HG03175 (cell line): Measurements from ENCODE around the gene NR4A3.
"Not testable (repeated sequence)": the region's sequence is repeated elsewhere in the genome, so short reads cannot be mapped to it uniquely, and the experiment has no call there.

Experiments
- ATAC-seq: cut with Tn5 transposase; IDR thresholded peaks from one replicate; pipeline ENCODE4 v1.9.1; 2021; ENCODE audit warnings: mild to moderate bottlenecking, moderate library complexity; ENCODE audit not compliant: unreplicated experiment

The NR4A3 gene

DNA sequence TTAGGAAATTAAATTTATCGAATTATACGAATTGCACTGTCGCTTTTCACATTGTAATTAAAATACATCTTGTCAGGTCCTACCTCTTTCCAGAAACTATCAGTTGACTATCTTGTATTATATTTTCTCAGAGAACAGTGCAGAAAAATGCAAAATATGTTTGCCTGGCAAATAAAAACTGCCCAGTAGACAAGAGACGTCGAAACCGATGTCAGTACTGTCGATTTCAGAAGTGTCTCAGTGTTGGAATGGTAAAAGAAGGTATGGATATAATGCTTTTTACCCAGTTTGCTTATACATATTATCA is 10.8 kb downstream of the NR4A3 start:
- no peak for ATAC-seq

DNA sequence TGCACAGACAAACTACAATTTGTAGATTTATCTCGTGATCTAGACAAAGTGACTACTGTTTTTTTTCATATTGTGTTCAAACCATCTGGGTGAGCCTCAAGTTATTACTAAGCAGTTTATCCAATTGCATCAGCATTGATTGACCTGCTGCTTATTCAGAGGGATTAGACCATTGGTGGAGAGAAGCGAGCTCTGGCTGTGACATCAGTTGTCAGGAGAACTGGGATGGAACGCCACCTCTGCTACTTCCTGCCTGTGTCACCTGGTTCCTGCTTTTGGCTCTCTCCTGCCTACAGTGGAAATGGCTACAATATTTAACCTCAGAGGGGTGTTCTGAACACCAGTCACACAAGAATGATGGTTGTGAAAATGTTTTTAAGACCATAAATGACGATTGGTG is 12.1 kb downstream of the NR4A3 start:
- ATAC-seq = no peak

DNA sequence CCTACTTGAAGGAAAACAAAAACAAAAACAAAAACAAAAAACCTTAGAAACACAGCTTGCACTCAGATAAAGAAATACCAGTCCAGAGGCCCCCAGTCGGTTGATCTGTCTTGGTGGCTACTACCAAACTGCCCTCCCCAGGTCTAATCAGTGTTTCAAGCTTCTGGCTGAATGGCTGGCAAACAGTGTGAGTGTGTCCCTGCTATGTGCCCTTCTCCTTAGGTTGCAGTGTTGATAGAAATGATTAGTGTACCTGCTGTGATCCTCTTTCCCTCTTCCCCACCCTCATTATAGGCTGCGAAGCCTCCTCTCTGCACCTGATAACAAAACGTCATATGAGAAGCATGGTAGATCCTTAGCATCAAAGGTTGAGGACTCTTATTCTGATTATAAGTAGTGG is 12.8 kb downstream of the NR4A3 start:
- ATAC-seq = no peak

DNA sequence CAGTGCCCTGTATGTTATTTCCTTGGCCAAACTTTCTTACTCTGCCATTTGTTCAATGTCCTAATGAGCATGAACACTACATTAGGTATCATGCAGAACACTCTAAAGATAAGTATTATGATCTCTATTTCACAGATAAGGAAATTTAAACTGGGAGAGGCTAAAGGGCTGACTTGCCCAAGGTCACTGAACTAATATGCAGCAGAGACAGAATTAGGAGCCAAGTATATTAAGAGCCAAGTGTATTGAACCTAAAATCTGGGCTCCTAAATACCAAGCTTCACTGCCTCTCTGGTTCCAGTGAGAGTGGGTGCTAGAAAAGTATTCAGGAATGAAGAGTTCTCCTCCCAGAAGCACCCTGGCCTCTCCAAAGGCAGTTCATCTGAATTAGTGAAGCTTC is 13.5 kb downstream of the NR4A3 start:
- ATAC-seq = no peak

DNA sequence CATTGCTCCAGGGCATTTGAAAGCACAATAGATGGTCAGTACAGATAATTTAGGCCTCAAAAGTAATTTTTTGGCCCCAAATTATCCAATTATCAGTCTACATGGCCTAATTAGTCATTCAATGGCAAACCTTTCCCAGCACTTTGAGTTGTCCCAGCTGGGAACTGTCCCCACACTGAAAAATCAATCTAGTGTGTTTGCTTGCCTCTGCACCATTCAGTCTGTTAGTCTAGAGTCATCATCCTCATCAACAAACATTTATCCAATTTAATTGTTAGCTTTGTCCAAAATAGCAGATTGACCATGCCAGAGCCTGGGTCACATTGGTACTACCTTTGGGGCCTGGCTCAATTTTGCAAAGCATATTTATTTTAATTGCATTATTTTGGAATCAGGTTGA is 13.9 kb downstream of the NR4A3 start:
- ATAC-seq = no peak

DNA sequence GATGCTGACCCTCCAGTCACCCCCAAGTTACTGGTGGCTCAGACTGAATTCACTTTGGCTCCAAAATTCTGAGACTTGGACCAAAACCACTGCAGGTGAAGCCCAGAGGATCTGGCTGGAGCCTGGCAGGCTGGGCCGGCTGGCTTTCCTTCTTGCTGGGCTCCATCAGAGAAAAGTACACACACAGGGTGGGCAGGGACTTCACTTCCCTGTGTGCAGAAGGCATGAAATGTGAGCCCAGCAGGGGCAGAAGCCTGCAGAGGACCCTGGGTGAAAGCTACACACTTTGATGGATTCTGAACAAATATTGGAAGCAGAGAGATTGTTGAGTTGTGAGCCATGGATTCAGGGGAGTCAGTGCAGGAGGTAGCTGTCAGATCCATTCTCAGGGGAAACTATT is 18.4 kb downstream of the NR4A3 start:
- ATAC-seq = no peak

DNA sequence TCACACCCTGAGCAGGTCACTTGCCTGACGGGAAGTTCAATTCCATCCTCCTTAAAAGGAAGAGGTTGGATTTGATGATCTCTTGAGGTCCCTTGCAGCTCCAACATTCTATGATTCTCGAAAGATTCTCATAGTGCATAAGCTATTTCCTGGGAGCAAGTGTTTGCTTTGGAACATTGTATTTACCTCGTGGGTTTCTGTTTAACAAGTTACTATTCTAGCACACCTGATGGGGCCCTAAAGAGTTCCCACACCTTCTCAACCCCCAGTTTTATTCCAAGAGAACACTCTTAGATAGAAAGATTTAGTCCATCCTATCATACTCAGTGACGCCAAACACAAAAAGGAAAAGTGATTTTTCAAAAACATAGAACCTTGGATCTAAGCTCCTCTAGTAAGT is 23.4 kb downstream of the NR4A3 start:
- no peak for ATAC-seq

DNA sequence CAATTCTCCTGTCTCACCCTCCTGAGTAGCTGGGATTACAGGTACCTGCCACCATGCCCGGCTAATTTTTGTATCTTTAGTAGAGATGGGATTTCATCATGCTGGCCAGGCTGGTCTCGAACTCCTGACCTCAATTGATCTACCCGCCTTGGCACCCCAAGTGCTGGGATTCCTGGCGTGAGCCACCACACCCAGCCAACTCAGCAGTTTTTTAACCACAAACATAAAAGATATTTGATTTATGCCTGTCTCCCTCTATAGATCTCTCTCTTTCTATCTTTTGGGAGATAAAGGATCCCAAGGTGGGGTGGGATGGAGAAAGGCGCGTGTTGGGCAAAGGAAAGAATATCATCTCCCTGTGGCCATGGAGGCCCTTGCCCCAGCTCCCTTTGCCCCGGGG is 26.8 kb downstream of the NR4A3 start:
- ATAC-seq = no peak

DNA sequence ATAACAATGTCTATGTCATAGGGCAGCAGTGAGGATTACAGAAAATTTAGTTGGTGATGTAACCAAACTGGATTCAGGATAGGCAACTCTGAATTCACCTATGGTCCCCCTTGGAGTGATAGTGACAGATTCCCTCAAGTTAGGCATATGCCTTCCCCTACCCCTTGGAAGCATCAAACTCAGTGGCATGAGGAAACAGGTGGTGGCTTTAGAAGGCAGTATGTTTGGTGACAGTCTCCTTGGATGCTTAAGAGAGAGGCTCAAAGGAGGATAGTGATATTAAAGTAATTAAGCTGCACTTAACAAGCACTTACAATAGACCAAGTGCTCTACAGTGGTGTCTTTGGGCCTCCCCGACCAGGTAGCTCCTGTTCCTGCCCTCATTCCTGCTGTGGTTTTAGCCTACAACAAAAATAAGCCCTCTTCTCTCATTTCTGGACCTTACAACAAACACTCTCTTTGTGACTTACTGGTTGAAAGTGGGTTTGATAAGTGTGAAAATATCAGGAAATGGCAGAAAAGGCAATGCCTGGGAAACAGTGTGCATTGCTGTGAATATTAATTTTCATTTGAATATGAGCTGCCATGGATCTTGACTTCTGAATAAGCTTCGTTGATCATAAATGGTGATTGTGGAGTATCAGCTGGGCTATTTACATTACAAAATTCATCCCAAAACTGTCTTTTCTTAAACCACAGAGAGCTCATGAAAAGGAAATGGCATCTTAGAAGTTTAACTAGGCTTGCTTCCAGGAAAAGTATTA is 29.2 kb downstream of the NR4A3 start:
- ATAC-seq = peak; percentile 6

DNA sequence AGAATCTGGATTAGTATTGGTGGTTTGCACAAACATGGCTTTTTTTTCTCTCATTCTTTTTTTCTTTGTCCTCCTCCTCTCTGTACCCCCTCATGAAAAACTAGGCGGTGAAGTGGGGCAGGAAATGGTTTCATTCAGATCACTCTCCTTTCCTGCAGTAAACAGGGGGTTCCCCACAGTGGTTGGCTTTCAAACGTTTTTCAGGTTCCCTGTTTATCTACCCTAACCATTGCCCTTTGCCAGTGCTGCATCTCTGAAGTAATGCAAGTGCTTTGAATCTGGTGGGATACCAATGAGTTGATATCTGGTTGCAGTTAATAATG is 29.8 kb downstream of the NR4A3 start:
- ATAC-seq = peak; percentile 90

DNA sequence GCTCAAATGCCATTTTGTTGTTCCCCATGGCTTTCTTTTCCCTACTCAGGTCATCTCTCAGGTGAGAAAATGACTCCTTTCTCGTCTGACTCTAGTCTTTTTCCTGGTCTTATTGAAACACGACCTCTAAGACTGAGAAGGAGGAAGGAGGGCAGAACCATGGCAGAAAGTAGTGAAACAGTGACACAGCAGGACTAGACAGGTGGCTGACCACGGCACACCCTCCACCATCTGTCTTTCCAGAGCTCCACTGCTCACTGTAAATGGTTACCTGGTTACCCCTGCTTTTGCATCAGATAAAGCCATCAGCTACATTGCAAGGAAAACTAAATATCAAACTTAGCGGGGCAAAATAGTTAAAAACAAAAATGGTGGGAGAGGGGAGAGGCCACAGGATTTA is 30.9 kb downstream of the NR4A3 start:
- ATAC-seq = peak; percentile 70

DNA sequence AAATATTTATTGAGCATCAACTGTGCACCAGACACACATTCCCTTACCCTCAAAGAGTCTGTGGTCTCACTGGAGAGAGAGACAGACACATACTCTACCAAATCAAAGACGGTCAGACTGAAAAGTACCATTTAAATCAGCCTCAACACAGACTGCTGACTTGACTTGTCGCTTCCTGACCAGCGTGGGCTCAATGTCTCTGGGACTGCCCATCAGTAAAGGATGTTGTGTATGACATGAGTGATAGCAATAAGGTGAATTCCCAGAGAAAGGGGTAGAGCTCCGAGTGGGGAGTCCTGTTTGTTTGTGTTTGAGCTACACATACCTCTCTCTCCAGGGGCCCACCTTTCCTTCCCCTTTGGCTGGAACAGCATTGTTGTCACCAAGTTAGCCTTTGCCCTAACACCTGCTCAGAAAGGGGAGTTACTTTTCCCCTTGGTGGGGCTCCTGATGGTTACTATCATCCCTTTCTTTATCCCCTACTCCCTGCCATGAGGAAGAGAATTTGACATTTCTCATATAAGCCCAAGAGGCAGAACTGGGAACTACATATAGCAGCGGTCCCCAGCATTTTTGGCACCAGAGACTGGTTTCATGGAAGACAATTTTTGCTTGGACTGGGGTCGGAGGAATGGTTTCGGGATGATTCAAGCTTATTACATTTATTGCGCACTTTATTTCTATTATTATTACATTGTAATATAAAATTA is 33.9 kb downstream of the NR4A3 start:
- ATAC-seq = no peak

DNA sequence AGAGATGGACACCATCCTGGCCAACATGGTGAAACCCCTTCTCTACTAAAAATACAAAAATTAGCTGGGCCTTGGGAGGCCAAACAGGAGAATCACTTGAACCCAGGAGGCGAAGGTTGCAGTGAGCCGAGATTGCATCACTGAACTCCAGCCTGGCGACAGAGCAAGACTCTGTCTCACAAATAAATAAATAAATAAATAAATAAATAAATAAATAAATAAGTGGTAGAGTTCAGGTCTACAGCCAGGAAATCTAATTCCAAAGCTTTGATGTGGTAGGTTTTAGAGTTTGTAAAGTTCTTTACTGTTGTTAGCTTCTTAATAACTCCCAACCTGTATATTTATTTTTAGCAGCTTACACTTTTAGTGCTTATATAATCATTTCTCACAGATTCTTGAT is 35.9 kb downstream of the NR4A3 start:
- not testable (repeated sequence) for ATAC-seq

DNA sequence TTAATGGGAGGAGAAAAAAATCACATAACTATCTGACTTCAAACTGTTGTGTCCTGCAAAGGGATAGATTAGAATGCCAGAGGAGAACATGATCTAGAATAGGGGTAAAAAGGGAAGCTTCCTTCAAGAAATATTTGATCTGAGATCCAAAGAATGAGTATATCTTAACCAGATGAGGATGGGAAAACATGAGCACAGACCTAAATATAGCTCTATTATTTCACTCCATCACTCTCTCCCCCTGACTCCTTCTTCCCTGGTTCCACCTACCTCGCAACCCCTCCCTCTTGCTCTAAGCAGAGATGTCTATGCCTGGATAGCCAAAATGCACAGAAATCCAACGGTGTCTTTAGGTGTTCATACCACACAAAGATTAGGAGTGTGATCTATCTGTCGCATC is 36.4 kb downstream of the NR4A3 start:
- ATAC-seq = no peak

DNA sequence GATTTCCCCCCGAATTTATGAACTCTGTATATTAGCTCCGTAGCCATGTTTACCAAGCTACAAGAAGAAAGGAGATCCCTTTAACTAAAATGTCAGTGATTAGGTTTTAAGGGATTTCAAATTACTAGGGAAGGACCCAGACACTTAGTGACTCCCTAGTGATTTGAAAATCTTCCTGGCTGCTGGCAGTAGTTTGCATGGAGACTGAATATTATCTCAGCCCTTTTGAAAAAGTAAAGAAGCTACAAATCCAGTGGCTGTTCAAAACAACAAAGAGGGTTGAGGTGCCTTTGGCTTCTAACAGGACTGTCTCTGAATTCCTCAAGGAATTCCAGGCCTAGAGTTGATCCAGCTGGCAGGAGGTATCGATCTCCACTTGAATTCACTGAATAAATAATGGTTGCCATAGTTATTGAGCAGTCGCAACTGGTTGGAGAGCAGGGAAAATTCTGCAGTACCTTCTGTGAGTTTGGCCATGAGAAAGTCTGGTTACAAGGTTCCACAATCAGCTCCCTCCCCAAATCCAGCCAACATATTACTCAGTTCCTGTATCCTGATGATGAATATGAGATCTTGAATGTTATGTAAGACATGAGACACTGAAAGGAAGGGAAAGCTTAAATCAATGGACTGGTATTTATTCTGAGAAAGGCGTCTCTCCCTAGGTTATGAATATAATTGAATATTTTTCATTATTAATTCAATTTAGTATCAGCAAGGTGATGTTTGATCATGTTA is 37.7 kb downstream of the NR4A3 start:
- ATAC-seq = no peak

DNA sequence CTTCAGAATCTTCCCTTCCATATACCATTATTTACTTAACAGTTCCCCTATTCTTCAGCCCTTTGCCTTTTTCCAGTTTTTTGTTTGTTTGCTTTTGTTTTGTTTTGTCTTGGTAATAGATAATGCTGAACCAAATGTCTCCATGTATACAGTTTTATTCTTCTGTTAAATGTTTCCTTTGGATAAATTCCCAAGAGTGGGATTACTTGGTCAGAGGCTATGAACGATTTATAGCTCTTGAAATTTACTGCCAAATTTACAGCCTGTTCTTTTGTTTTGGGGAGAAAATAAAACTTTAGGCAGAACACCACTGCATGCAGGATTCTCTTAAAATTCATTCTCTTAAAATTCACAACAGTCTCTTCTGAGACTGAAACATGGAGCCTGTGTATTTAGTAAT is 38.6 kb downstream of the NR4A3 start:
- ATAC-seq = no peak

DNA sequence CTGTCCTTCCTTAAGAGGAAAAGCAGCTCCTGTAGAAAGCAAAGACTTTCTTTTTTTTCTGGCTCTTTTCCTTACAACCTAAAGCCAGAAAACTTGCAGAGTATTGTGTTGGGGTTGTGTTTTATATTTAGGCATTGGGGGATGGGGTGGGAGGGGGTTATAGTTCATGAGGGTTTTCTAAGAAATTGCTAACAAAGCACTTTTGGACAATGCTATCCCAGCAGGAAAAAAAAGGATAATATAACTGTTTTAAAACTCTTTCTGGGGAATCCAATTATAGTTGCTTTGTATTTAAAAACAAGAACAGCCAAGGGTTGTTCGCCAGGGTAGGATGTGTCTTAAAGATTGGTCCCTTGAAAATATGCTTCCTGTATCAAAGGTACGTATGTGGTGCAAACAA is 42.3 kb downstream of the NR4A3 start:
- ATAC-seq = no peak

DNA sequence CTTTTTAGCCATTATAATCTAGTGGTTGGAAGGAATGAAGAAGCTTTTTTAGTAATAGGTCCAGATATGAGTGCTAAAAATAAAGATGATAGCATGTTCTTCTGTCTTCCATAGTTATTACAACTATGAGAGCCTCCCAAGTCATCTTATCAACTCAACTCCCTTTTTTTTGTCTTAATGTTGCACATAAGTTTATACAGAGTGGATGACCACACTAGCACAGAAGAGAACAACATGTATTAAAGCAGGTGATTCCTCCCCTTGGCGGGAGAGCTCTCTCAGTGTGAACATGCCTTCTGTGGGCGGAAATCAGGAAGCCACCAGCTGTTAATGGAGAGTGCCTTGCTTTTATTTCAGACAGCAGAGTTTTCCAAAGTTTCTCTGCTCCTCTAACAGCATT is 44.7 kb downstream of the NR4A3 start:
- ATAC-seq = no peak

DNA sequence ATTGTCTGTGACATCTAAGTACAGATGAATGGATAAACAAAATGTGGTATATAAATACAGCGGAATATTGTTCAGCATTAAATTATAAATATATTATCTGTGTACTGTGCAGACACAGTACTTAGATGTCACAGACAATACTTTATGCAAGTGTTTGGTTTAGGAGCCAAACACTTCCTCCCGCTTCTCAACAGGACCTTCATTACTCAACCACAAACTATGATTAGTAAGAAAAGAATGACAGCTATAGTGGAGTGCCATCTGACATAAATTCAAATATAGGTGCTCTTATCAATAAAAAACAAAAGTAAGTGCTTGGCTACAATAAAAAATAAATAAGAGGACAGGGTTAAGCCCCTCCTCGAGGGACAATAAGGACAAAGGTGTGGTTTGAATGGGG is 45.9 kb downstream of the NR4A3 start:
- no peak for ATAC-seq

DNA sequence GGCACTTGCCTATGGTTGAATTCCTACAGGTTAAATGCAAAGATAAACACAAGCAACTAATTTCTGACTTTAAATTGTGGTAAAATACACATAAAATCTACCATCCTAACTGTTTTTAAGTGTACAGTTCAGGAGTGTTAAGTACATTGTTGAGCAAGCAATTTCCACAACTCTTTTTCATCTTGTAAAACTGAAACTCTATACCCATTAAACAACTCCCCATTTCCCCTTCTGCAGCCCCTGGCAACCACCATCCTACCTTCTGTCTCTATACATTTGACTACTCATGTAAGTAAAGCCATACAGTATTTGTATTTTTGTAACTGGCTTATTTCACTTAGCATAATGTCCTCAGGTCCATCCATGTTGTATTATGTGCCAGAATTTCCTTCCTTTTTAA is 46.3 kb downstream of the NR4A3 start:
- ATAC-seq = peak; percentile 68

DNA sequence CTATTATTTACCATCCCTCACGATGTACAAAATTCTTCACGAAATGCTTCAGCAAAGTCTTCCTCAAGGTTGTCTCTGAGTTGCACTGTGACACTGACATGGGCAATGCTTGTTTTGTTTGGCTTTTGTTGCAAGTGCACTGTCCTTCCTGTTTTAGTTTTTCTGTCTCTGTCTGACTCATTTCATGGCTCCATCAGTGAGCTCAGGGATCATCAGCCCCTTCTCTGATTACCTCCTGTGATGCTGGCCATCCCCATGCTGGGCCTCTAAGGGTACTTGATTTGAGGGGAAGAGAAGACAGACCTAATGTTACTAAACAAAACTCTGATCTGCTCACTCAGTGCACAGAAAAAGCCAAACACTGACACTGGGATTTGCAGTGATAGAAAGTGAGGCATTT is 47.2 kb downstream of the NR4A3 start:
- ATAC-seq = peak; percentile 77

DNA sequence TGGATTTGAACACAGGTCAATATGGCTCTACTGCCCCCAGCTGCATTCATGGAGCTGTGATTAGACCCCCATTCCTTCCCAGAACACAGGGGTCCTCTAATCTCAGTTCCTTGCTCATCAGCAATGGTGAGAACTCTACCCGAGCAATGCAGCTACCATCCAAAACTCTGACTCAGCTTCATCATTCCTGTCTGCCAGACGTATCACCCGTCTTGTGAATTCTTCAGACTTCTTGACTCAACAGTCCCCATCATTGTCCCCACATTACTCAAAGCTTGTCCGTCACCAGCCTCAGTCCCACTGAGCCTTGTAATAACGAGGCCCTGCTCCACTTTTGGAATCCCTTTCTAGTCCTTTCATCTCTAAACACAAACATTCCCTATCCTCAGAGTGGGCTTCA is 48.4 kb downstream of the NR4A3 start:
- no peak for ATAC-seq
